ENCODE data around the gene CACNG7.

DNA sequence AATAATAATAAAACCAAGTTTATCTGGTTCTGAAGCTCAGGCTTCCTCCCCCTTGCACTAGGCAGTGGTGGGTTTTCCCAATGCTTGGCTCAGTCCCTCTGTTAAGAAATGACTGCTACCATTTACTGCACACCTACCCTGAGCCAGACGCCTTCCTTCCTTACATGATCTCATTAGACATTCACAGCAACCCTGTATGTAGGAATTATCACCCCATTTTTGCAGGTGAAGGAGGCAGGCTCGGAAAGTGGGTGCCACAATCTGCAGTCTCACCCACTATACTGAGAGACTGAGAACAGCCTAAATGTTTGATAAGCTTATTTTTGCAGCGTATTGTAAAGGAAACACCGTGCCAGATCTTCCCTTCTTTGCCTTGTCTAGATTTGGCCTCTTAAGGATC lies 35.3 kb downstream of the CACNG7 start:
- TF ChIP-seq, protein P1, sequence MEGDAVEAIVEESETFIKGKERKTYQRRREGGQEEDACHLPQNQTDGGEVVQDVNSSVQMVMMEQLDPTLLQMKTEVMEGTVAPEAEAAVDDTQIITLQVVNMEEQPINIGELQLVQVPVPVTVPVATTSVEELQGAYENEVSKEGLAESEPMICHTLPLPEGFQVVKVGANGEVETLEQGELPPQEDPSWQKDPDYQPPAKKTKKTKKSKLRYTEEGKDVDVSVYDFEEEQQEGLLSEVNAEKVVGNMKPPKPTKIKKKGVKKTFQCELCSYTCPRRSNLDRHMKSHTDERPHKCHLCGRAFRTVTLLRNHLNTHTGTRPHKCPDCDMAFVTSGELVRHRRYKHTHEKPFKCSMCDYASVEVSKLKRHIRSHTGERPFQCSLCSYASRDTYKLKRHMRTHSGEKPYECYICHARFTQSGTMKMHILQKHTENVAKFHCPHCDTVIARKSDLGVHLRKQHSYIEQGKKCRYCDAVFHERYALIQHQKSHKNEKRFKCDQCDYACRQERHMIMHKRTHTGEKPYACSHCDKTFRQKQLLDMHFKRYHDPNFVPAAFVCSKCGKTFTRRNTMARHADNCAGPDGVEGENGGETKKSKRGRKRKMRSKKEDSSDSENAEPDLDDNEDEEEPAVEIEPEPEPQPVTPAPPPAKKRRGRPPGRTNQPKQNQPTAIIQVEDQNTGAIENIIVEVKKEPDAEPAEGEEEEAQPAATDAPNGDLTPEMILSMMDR (conservative IDR thresholded peaks at IDR 0.05; ENCODE audit: low read depth, low read length): no peak
- TF ChIP-seq EZH2 (IDR thresholded peaks at IDR 0.05; ENCODE audit: low read length, unreplicated experiment): no peak

Measured in PC-3 (cell line).